MCF 10A (cell line): Measurements from ENCODE around the gene NNT. TPM values are rescaled to one million over a fixed set of nuclear protein-coding genes. Genes with fewer than 3 reads are reported as not detected.

Source experiments
- Bru-seq: library from RNA; stranded (reverse); fragments of 400-500 nt; gene quantifications from one replicate; lab custom pipeline; 2021; lab: Mats Ljungman, UMichigan
- BruChase-seq, 2 experiments: library from RNA; stranded (reverse); fragments of 400-500 nt; gene quantifications; one replicate each; lab custom pipeline; 2021; lab: Mats Ljungman, UMichigan
- BruUV-seq: library from RNA; stranded (reverse); fragments of 400-500 nt; replicated peaks from 2 replicates; lab custom pipeline; 2021; lab: Mats Ljungman, UMichigan
- CTCF ChIA-PET: fragments of 300-600 bp; sonication (Branson Sonifier 250); formaldehyde crosslinking; extraction: SDS; loops from one replicate; lab custom pipeline; 2021; ENCODE audit warnings: antibody characterized with exemption, inconsistent platforms; lab: Yijun Ruan, JAX
- POLR2A ChIA-PET: fragments of 300-600, 350-650 bp; sonication (Branson Sonifier 250); formaldehyde crosslinking; extraction: SDS; loops from one replicate; lab custom pipeline; 2020; ENCODE audit warnings: antibody characterized with exemption, inconsistent platforms; lab: Yijun Ruan, JAX
- DNase-seq: peaks from one replicate; pipeline ENCODE4 v3.0.0-alpha.2; 2018; ENCODE audit not compliant: unreplicated experiment
- H3K27ac Mint-ChIP-seq: one replicate; pipeline ENCODE4 v1.8.0; 2022; ENCODE audit warnings: mild to moderate bottlenecking, low read depth, mixed read lengths; ENCODE audit not compliant: unreplicated experiment
- H3K27me3 Mint-ChIP-seq: one replicate; pipeline ENCODE4 v1.8.0; 2022; ENCODE audit warnings: mixed read lengths; ENCODE audit not compliant: insufficient read depth, unreplicated experiment
- H3K36me3 Mint-ChIP-seq: one replicate; pipeline ENCODE4 v1.8.0; 2022; ENCODE audit warnings: mild to moderate bottlenecking, moderate library complexity, mixed read lengths; ENCODE audit not compliant: insufficient read depth, unreplicated experiment
- H3K4me1 Mint-ChIP-seq: one replicate; pipeline ENCODE4 v1.8.0; 2022; ENCODE audit warnings: mixed read lengths; ENCODE audit not compliant: insufficient read depth, unreplicated experiment
- H3K4me3 Mint-ChIP-seq: one replicate; pipeline ENCODE4 v1.8.0; 2022; ENCODE audit warnings: mild to moderate bottlenecking, moderate library complexity, mixed read lengths; ENCODE audit not compliant: unreplicated experiment
- H3K9me3 Mint-ChIP-seq: one replicate; pipeline ENCODE4 v1.8.0; 2022; ENCODE audit warnings: mixed read lengths; ENCODE audit not compliant: unreplicated experiment
- CTCF ChIP-seq: fragments of 200-600 bp; IDR thresholded peaks from one replicate; pipeline ENCODE4 v1.8.0; 2022; ENCODE audit warnings: antibody characterized with exemption, mild to moderate bottlenecking; ENCODE audit not compliant: unreplicated experiment
- intact Hi-C: fragments of 100-400 bp; cut with micrococcal nuclease; formaldehyde crosslinking; loops from 2 replicates; pipeline ENCODE4 v1.14.1; 2022
- long read RNA-seq: library from polyadenylated mRNA; stranded (forward); transcript quantifications from one replicate; pipeline ENCODE4 v2.0.0, GENCODE V29; 2022
- total RNA-seq: library from RNA; stranded (reverse); gene quantifications from 2 replicates; pipeline ENCODE4 v1.2.3, GENCODE V29; 2022

NNT gene
- total RNA-seq (38.4 and 52.3 TPM in 2 replicates), Bru-seq, nascent RNA (percentile 76 among the genes with signal in this experiment), BruChase-seq, experiment 1, labeled RNA remaining after a 6-hour chase (percentile 68 among the genes with signal in this experiment), BruChase-seq, experiment 2, labeled RNA remaining after a 2-hour chase (percentile 76 among the genes with signal in this experiment)
- long read RNA-seq, full-length matches to known transcripts = 47 of 73 reads
- long read RNA-seq, partial matches to known transcripts = 9 of 73 reads
- long read RNA-seq, other reads (novel, unspliced or antisense) = 17 of 73 reads

DNA sequence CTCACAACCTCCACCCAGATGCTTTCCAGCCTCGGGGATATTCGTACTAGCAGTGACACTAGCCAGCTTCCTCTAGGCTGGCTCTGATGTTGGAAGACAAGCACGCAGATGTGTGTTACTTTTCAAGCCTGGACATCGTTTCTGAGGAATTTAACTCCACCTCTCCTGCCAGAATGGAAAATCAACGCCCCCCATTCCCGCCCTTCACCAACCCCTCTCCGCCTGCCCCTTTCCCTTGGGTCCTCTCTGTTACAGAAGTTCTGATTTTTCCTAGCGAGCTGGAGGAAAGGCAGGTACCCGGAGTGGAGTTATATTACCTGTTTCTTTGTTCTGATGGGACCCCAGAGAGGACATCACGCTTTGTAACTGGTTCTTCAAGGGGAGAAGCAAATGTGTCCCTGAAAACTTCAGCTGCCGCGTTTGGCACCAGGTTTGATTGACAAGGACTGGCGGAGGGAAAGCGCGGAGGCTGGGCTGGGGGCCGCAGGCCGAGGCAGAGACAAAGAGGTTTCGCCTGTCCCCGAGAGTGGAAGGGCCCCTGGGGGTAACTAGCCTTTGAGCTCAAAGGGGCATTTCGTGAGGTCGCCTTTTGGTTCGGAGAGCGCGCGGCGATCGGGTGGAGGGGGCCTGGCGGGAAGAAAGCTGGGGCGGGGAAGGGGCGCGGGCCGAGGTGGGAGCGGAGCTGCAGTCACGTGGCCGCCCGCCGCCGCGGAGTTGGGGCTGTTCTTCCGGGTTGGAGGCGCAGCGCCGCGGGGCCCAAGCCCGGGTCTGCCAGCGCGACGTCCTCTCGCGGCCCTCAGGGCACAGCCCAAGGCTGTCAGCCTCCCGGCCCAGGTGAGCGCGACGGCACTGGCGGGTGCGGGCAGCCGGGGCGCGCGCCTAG lies at the start of gene NNT:
Gene NNT, plus strand, starts transcription at position 720 of the 883 bp plus-strand sequence. CDS start 6,016 bp downstream, outside the sequence.
- POLR2A ChIA-PET = interaction anchor here (0.6 to 3.6 kb wide), 15 partner anchors 9 to 751 kb away, joined by 3 to 67 read pairs (median 6); partner anchors contain the start of genes C5orf34, PAIP1 and TMEM267

DNA sequence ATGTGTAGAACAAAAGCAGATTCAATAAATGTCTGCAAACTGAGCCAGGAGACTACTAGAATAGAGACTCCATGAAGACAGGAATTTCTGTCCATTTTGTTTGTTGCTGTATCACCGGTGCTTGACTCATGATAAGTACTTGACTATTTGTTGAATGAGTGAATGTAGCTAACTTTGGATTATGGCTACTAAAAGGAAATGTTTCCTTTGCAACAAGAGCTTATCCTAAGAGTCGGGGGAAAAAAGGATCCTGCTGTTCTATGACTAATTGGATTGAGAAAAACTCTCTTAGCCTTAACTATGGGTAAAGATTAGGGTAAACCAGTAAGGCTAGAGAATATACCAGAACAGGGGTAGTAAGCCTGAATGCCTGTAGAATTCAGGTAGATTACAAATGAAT lies 49.6 kb upstream of the NNT start:
- POLR2A ChIA-PET = interaction anchor here (0.6 to 4.8 kb wide), 7 partner anchors 11 to 150 kb away, joined by 3 to 67 read pairs (median 7); partner anchors contain the start of genes C5orf34, NNT and TMEM267
- CTCF ChIA-PET = interaction anchor here (0.6 to 2.1 kb wide), 7 partner anchors 11 to 982 kb away, joined by 3 to 7 read pairs (median 4); partner anchors contain the start of gene TMEM267
- Mint-ChIP-seq H3K4me3 (no peak overlapping the region), H3K9me3 (no peaks in the 10 kb centered on the region), H3K4me1 (peaks cover 12% of the 10 kb centered on the region), H3K36me3 (peaks cover 27% of the 10 kb centered on the region), H3K27me3 (no peaks in the 10 kb centered on the region), H3K27ac (no peak overlapping the region)
- DNase-seq = no peak
- TF ChIP-seq CTCF = no peak
- intact Hi-C loops = no loop called here
- BruUV-seq = no TSS peak

More for the DNA sequence above, at the start of gene NNT:
- TSS peak; percentile 56 for BruUV-seq
- CTCF ChIA-PET = interaction anchor here (0.7 to 3.4 kb wide), 7 partner anchors 14 to 85 kb away, joined by 3 to 16 read pairs (median 4); no protein-coding TSS in a partner anchor
- Mint-ChIP-seq H3K36me3 (peaks cover 17% of the 10 kb centered on the region), H3K4me3 (peak within 1 kb of the TSS; percentile 83), H3K27ac (peak within 1 kb of the TSS; percentile 99), H3K9me3 (no peaks in the 10 kb centered on the region), H3K27me3 (no peaks in the 10 kb centered on the region), H3K4me1 (peaks cover 11% of the 10 kb centered on the region)
- peak; percentile 60 for DNase-seq
- no peak for TF ChIP-seq CTCF
- intact Hi-C loops = loop anchor here (2.0 kb wide), 2 partner anchors 46 to 202 kb away; partner anchors contain the start of gene PAIP1

- DNase-seq = no peak
- no TSS peak for BruUV-seq
- peaks cover 12% of the 10 kb centered on the region for H3K4me1 Mint-ChIP-seq
- H3K4me3 Mint-ChIP-seq = no peak overlapping the region
- ChIA-PET CTCF (interaction anchor here (1.0 to 3.0 kb wide), 4 partner anchors 12 to 70 kb away, joined by 3 to 16 read pairs (median 7); partner anchors contain the start of genes NNT and TMEM267), POLR2A (interaction anchor here (0.7 to 4.8 kb wide), 10 partner anchors 12 to 242 kb away, joined by 3 to 67 read pairs (median 4); partner anchors contain the start of genes C5orf34, NNT and TMEM267)
- TF ChIP-seq CTCF = no peak
- H3K27me3 Mint-ChIP-seq = no peaks in the 10 kb centered on the region
- peaks cover 16% of the 10 kb centered on the region for H3K36me3 Mint-ChIP-seq
- no peaks in the 10 kb centered on the region for H3K9me3 Mint-ChIP-seq
- no peak overlapping the region for H3K27ac Mint-ChIP-seq
- intact Hi-C loops = no loop called here
These were observed 48.5 kb upstream of the NNT start for GRCh38 chr5:43554497-43554896.
